GM10847 (cell line): Measurements from ENCODE around the gene SLC37A4.
A peak's percentile ranks its signal among the peaks of the same experiment; 100 is the strongest.

ENCODE experiments used
- POLR2A ChIP-seq: IDR thresholded peaks from 2 replicates; pipeline ENCODE4 v1.6.1; 2011; ENCODE audit not compliant: insufficient read length; ENCODE audit errors: extremely low read depth

SLC37A4 gene

DNA sequence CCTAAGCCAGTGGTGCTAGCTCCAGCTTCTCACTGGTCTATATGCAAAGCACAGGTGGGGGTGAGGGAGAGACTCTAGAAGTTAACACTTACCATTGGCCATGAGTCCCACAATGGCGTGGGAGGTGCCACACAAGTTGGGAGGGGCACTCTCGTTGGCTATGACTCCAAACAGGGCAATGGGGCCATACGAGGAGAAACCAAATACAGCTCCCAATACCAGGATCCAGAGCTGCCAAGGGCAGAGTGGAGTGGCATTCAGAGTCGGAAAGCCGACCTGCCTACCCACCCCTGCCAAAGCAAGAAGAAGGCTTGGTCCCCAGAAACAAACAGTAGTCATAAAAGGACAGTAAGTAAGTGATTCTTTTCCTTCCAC lies 5.6 kb downstream of the SLC37A4 start:
- TF ChIP-seq POLR2A = no peak

DNA sequence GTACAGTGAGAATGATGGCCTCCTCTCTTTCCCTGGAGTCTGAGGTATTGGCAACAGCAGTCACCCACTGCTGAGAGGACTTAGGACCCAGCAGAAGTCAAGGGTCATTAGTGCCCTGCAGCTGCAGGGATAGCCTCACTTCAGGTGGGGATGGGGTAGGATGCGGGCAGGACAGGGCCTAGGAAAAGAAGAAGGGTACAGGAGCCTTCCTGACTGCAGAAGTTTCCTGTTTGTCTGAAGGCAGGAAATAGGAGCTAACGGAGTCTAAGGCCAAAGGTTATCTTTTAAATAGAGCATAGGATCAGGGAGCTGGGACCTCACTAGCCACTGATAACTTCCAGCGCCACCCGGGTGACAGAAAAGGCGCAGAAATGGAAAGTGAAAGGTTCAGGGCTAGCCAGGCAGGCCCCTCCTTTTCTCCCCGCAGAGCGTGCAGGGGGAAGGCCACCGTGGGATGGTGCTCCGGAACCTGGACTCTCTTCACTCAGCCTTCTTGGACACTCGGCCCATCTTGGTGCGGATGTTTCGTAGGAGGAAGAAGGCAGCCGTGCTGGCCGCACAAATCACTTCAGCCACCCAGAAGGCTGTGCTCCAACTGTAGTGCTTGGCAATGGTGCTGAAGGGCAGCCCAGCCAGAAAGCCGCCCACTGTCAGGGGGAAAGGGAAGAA lies 6.1 kb downstream of the SLC37A4 start:
- TF ChIP-seq POLR2A = no peak

DNA sequence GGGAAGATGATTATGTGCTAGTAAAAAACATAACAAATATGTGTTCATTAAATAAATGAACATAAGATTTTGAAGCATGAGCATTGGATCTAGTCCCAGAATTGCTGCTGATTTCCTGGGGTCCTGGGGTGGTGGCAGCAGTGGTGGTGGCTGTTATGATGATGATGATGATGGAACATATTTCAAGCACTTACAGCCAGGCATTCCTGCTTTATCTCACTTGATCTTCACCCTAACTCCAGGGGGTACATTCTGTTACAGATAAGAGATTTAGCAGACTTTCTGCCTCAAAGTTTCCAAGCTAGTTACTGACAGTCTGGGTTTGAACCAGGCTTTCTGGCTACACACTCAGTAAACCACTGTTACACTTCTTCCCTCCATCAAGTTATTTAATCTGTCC lies 6.9 kb downstream of the SLC37A4 start:
- TF ChIP-seq POLR2A = no peak

DNA sequence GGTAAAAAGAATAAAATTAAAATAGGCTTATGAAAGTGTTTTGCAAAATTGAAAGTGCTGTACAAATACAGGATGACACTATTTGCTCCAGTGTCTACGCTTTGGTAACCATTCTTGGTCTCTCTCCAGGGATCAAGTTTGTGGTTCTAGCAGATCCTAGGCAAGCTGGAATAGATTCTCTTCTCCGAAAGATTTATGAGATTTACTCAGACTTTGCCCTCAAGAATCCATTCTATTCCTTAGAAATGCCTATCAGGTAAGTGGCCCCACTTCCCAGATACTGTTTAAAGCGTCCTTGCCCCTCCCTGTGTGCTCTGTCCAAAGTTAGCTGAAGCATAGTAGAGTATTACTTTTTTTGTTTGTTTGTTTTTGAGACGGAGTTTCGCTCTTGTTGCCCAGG lies 9.0 kb downstream of the SLC37A4 start:
- TF ChIP-seq POLR2A = no peak

DNA sequence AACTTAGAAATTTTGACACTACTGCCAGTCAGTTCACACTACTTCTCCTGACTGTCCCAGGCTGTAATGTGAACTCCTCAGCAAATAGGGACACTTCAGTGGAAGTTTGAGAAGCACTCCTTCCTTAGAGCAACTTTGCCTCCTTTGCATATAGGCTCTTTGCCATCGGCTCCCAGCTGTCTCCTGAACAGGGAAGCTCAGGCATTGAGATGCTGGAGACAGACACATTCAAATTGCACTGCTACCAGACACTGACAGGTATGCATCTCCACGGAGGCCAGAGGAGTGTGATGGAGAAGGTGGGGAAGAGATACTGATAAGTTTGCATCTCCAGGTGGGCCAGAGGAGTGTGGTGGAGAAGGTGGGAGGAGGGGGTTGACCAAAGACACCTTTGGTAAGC lies 10.7 kb downstream of the SLC37A4 start:
- no peak for TF ChIP-seq POLR2A

DNA sequence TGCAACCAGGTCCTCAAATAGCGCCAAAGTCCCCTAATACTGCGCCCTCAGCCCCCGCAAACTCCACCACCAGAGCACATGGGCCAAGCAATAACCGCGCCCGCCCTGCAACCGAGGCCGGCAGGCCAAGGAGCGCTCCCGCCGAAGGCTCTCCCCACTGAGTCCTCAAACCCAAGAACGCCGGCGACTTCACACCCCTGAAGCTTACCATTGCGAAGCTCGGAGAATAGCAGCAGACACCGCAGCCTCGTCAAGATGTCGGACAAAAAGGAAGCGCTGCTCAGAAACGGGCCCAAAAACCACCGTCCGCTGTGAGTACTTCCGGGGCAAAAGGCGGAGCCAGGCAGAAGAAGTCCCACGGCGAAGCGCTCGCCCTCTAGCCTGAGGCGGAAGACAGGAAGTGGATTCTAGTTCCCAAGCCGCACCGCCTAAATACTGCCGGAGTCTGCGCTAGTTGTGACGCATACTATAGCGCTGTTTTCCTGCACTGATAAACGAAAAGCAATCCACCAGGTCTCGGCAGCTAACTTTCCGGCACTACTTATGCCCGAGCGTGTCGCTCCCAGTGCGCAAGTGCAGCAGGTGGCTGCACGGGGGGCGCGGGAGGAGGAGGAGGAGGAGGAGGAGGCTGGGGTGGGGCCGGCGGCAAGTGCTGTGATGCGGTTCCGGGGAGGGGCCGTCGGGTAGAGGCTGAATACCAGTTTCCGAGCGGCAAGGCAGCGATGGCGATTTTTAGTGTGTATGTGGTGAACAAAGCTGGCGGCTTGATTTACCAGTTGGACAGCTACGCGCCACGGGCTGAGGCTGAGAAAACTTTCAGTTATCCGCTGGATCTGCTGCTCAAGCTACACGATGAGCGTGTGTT lies 12.4 kb downstream of the SLC37A4 start, which contains the start of the genes RPS25 and TRAPPC4:
RPS25 (minus strand) TSS at position 270 of the 865 bp plus-strand sequence; CDS start at position 211, 59 bp downstream.
TRAPPC4 (plus strand) TSS at position 693 of the 865 bp plus-strand sequence; CDS start at position 723, 30 bp downstream.
- peak; percentile 86 for TF ChIP-seq POLR2A

DNA sequence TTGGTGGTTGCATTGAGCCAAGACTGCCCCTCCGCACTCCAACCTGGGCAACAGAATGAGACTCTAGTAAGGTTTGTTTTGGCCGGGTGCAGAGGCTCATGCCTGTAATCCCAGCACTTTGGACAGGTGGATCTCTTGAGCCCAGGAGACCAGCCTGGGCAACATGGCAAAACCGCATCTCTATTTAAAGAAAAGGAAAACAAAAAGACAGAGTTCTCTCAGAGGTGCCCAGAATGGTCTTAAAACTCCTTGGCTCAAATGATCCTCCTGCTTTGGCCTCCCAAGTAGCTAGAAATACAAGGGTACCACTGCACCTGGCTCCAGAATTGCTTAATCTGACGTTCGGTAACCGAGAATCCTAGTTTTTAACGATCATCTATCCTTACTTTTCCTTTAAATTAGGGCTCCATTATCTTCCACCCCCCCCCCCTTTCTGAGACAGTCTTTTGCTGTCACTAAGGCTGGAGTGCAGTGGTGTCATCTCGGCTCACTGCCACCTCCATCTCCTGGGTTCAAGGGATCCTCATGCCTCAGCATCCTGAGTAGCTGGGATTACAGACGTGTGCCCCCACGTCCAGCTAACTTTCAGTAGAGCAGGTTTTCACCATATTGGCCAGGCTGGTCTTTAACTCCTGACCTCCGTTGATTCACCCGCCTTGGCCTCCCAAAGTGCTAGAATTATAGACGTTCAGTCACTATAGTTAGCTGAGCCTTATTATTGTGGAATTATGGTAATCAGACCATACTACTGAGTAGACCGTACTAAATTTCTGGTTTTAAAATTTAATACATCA lies 14.3 kb downstream of the SLC37A4 start:
- TF ChIP-seq POLR2A = no peak

DNA sequence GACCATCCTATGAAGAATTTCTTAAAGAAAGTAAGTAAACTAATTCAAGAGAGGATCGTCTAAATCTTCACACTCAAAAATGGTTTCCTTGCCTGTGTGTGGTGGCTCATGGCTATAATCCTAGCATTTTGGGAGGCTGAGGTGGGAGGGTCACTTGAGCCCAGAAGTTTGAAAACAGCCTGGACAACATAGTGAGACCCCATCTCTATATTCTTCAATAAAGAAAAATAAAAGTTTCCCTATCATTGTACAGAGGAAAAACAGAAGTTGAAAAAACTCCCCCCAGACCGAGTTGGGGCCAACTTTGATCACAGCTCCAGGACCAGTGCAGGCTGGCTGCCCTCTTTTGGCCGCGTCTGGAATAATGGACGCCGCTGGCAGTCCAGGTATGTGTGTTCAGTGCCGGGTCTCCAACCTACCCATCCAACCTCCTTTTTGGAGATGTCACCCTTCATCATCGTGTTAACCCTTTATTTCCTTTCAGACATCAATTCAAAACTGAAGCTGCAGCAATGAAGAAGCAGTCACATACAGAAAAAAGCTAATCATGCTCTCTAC lies 15.5 kb downstream of the SLC37A4 start:
- TF ChIP-seq POLR2A = no peak

DNA sequence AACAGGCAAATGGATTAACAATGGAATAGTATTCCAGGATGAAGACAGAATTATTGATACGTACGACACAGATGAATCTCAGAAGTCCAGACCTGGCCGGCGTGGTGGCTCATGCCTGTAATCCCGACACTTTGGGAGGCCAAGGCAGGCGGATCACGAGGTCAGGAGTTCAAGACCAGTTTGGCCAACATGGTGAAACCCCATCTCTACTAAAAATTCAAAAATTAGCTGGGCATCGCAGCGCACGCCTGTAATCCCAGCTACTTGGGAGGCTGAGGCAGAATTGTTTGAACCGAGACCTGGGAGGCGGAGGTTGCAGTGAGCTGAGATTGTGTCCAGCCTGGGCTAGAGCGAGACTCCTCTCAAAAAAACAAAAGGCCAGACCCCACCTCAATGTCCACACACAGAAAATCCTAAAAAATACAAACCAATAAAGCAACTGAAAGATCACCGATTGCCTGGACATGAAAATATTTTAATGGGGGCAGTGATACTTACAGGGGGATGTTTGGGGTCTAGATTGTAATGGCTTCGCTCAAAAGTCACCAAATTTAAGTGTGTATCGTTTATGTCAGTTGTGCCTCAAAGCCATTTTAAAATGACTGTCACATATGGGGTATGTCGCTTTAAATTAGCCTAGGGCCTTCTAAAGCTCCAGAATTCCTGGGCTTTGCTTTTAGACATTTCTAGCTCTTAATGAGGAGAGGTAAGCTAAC lies 16.3 kb downstream of the SLC37A4 start:
- TF ChIP-seq POLR2A = no peak

DNA sequence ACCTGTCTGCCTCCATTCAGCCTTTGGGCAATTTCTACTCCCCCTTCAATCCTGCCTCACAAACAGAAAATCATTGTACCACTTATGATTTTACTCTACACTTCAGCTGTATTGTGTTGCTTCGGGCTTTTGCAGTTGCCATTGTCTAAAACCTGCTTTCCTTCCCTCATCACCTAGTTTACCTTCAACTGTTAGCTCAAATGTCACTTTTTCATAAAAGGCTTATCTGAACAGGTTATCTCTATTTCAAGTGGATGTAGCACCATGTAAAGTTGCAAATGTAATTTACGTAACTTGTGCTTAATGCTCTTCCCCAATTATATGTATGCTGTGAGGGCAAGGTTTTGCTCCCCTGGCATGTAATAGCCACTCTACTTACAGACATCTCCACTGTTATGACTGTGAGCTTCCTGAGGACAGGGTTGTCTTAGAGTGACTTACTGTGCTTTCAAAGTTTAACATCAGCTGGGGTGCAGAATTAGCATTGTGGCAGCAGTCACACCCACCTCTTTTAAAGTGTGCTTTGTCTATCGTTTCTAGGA lies 18.0 kb downstream of the SLC37A4 start:
- no peak for TF ChIP-seq POLR2A

DNA sequence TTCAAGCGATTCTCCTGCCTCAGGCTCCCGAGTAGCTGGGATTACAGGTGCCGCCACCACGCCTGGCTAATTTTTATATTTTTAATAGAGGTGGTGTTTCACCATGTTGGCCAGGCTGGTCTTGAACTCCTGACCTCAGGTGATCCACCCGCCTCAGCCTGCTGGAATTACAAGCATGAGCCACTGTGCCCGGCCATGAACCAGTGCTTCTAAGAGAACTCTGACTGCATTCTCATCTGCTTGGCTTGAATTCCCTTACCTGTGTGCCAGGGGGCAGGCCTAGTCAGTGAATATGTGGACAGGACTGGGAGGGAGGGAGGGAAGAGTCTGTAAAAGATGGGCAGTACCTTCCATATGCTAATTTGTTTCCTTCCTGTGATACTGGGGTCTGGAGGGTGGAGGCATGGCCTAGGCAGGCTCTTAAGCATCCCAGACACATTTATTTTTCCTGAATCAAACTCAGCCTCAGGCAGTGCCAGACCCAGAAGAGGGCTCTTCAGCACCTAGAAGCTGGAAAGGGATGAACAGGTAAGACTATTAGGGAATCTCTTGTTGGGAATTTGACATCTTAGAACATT lies 19.1 kb downstream of the SLC37A4 start:
- TF ChIP-seq POLR2A = no peak

DNA sequence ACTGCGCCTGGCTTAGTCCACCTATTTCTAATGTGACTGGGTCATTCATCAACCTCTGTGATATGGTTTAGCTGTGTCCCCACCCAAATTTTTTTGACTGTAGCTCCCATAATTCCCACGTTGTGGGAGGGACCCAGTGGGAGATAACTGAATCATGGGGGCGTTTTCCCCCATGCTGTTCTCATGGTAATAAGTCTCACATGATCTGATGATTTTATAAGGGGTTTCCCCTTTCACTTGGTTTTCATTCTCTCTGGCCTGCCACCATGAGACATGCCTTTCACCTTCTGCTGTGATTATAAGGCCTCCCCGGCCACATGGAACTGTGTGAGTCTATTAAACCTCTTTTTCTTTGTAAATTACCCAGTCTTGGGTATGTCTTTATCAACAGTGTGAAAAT lies 24.0 kb downstream of the SLC37A4 start:
- TF ChIP-seq POLR2A = no peak

DNA sequence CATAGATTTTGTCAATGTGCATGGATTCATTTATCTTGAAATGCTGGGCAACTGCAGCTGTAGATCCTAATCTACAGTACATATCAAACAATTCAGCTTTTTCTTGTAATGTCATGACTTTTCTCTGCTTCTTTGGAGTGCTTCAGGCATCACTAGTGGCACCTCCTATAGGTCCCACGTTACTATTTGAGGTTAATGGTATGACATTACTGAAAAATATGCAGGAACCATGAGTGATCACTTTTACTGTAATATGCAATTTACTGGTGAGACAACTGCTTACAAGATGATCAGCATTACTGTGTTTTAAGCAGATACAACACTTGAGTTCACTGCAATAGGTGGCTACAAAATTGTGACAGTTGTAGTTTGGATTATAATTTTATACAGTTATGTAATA lies 29.8 kb downstream of the SLC37A4 start:
- no peak for TF ChIP-seq POLR2A

DNA sequence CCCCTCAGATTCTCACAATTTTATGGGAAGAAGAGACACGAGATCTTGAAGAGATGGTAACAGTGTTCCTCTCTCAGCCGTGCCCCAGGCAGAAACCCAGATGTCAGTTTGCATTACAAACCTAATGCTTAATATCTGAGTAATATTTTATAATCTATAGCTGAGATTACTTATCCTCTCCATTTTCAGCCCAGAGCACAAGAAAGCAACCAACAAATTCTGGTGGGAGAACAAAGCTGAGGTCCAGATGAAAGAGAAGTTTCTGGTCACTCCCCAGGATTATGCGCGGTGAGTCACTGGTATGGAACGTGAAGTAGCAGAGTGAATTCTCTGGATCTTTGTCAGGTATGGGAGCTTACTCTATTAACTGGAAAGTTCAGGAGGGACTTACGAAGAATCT lies 31.9 kb downstream of the SLC37A4 start:
- TF ChIP-seq POLR2A = no peak
